ENCODE measurements around the gene TMPRSS9.

- TF ChIP-seq CTCF (IDR thresholded peaks at IDR 0.05) (no peak), POLR2A (IDR thresholded peaks at IDR 0.05) (no peak)
Measured at GRCh38 chr19:2451138-2451537, 91.1 kb downstream of the TMPRSS9 start.

Data from Peyer's patch (tissue), 4 donors.